Activated CD4-positive, alpha-beta T cell treated with anti-CD3 and anti-CD28 coated beads, Interleukin-2, amount 10 ng/mL, durations not matched to agents 24 days and 14 days (primary cell): ENCODE measurements around the gene HNRNPC. TPM values are rescaled to one million over a fixed set of nuclear protein-coding genes. Genes with fewer than 3 reads are reported as not detected.

Experiments
- DNase-seq: peaks from one replicate; pipeline ENCODE4 v3.0.0; 2022
- H3K27ac Mint-ChIP-seq: one replicate; pipeline ENCODE4 v1.8.0; 2022; ENCODE audit warnings: mild to moderate bottlenecking, mixed read lengths
- H3K27me3 Mint-ChIP-seq: one replicate; pipeline ENCODE4 v1.8.0; 2022; ENCODE audit warnings: mixed read lengths
- H3K36me3 Mint-ChIP-seq: one replicate; pipeline ENCODE4 v1.8.0; 2022; ENCODE audit warnings: low read depth, mild to moderate bottlenecking, mixed read lengths
- H3K4me1 Mint-ChIP-seq: one replicate; pipeline ENCODE4 v1.8.0; 2021; ENCODE audit warnings: mixed read lengths
- H3K4me3 Mint-ChIP-seq: one replicate; pipeline ENCODE4 v1.8.0; 2022; ENCODE audit warnings: mild to moderate bottlenecking, moderate library complexity, mixed read lengths
- H3K9me3 Mint-ChIP-seq: one replicate; pipeline ENCODE4 v1.8.0; 2021; ENCODE audit warnings: mixed read lengths
- intact Hi-C: fragments of 100-400 bp; cut with micrococcal nuclease; formaldehyde crosslinking; loops from one replicate; pipeline ENCODE4 v1.15.1; 2023
- total RNA-seq: library from RNA; stranded (reverse); gene quantifications from 2 replicates; pipeline ENCODE4 v1.2.3, GENCODE V29; 2022

Gene HNRNPC
- total RNA-seq, 1 donor from 2014 or later = 1,009 TPM

- Mint-ChIP-seq H3K27ac (no peak overlapping the region), H3K4me3 (no peak overlapping the region), H3K27me3 (no peaks in the 10 kb centered on the region), H3K9me3 (no peaks in the 10 kb centered on the region), H3K36me3 (peaks cover 72% of the 10 kb centered on the region), H3K4me1 (peaks cover 30% of the 10 kb centered on the region)
- intact Hi-C loops = no loop called here
- DNase-seq = no peak
Measured at GRCh38 chr14:21248739-21249411, 20.4 kb downstream of the HNRNPC start.

- H3K36me3 Mint-ChIP-seq = peaks cover 74% of the 10 kb centered on the region
- H3K4me1 Mint-ChIP-seq = peaks cover 30% of the 10 kb centered on the region
- no peak overlapping the region for H3K4me3 Mint-ChIP-seq
- H3K27me3 Mint-ChIP-seq = no peaks in the 10 kb centered on the region
- peak overlapping the region; percentile 20 for H3K27ac Mint-ChIP-seq
- no peak for DNase-seq
- intact Hi-C loops = no loop called here
- H3K9me3 Mint-ChIP-seq = no peaks in the 10 kb centered on the region
Measured at GRCh38 chr14:21248338-21248737, 20.9 kb downstream of the HNRNPC start.

GRCh38 chr14:21245813-21246212, 23.4 kb downstream of the HNRNPC start:
- Mint-ChIP-seq H3K36me3 (peaks cover 70% of the 10 kb centered on the region), H3K4me3 (no peak overlapping the region), H3K9me3 (no peaks in the 10 kb centered on the region), H3K4me1 (peaks cover 37% of the 10 kb centered on the region), H3K27ac (no peak overlapping the region), H3K27me3 (no peaks in the 10 kb centered on the region)
- no peak for DNase-seq
- intact Hi-C loops = no loop called here

- Mint-ChIP-seq H3K27ac (peak overlapping the region; percentile 29), H3K9me3 (no peaks in the 10 kb centered on the region), H3K4me1 (peaks cover 34% of the 10 kb centered on the region), H3K27me3 (no peaks in the 10 kb centered on the region), H3K36me3 (peaks cover 66% of the 10 kb centered on the region), H3K4me3 (no peak overlapping the region)
- intact Hi-C loops = no loop called here
- DNase-seq = no peak
Measured at GRCh38 chr14:21244544-21244943, 24.7 kb downstream of the HNRNPC start.

GRCh38 chr14:21241218-21241819, 27.9 kb downstream of the HNRNPC start:
- Mint-ChIP-seq H3K36me3 (peaks cover 66% of the 10 kb centered on the region), H3K4me1 (peaks cover 42% of the 10 kb centered on the region), H3K27me3 (no peaks in the 10 kb centered on the region), H3K27ac (peak overlapping the region; percentile 29), H3K9me3 (no peaks in the 10 kb centered on the region), H3K4me3 (no peak overlapping the region)
- no peak for DNase-seq
- intact Hi-C loops = loop anchor here (2.0 kb wide), 1 partner anchor 17 kb away; no protein-coding TSS in a partner anchor

- Mint-ChIP-seq H3K9me3 (no peaks in the 10 kb centered on the region), H3K27me3 (no peaks in the 10 kb centered on the region), H3K27ac (no peak overlapping the region), H3K4me3 (no peak overlapping the region), H3K36me3 (peaks cover 64% of the 10 kb centered on the region), H3K4me1 (peaks cover 41% of the 10 kb centered on the region)
- DNase-seq = no peak
- intact Hi-C loops = loop anchor here (2.0 kb wide), 1 partner anchor 18 kb away; no protein-coding TSS in a partner anchor
Measured at GRCh38 chr14:21240417-21240816, 28.8 kb downstream of the HNRNPC start.

- Mint-ChIP-seq H3K4me1 (peaks cover 47% of the 10 kb centered on the region), H3K9me3 (no peaks in the 10 kb centered on the region), H3K36me3 (peaks cover 66% of the 10 kb centered on the region), H3K4me3 (no peak overlapping the region), H3K27ac (peak overlapping the region; percentile 15), H3K27me3 (no peaks in the 10 kb centered on the region)
- DNase-seq = no peak
- intact Hi-C loops = loop anchor here (10.0 kb wide), 1 partner anchor 146 kb away; the partner anchor contains the start of gene SUPT16H
Measured at GRCh38 chr14:21238823-21239518, 30.3 kb downstream of the HNRNPC start.

- Mint-ChIP-seq H3K4me1 (peaks cover 52% of the 10 kb centered on the region), H3K9me3 (no peaks in the 10 kb centered on the region), H3K27me3 (no peaks in the 10 kb centered on the region), H3K27ac (peak overlapping the region; percentile 20), H3K4me3 (no peak overlapping the region), H3K36me3 (peaks cover 64% of the 10 kb centered on the region)
- DNase-seq = no peak
- intact Hi-C loops = loop anchor here (10.0 kb wide), 1 partner anchor 148 kb away; the partner anchor contains the start of gene SUPT16H
Measured at GRCh38 chr14:21236948-21237797, 32.1 kb downstream of the HNRNPC start.

- no peaks in the 10 kb centered on the region for H3K27me3 Mint-ChIP-seq
- H3K9me3 Mint-ChIP-seq = no peaks in the 10 kb centered on the region
- intact Hi-C loops = loop anchor here (10.0 kb wide), 1 partner anchor 151 kb away; the partner anchor contains the start of gene SUPT16H
- peaks cover 69% of the 10 kb centered on the region for H3K36me3 Mint-ChIP-seq
- DNase-seq = no peak
- peaks cover 70% of the 10 kb centered on the region for H3K4me1 Mint-ChIP-seq
- no peak overlapping the region for H3K27ac Mint-ChIP-seq
- peak overlapping the region; percentile 6 for H3K4me3 Mint-ChIP-seq
Measured at GRCh38 chr14:21234112-21234511, 35.1 kb downstream of the HNRNPC start.

GRCh38 chr14:21233457-21234076, 35.7 kb downstream of the HNRNPC start:
- H3K4me1 Mint-ChIP-seq = peaks cover 67% of the 10 kb centered on the region

GRCh38 chr14:21231020-21231652, 38.1 kb downstream of the HNRNPC start:
- intact Hi-C loops = loop anchor here (2.0 to 10.0 kb wide), 3 partner anchors 14 to 154 kb away; partner anchors contain the start of gene SUPT16H
- Mint-ChIP-seq H3K36me3 (peaks cover 74% of the 10 kb centered on the region), H3K9me3 (no peaks in the 10 kb centered on the region), H3K27me3 (no peaks in the 10 kb centered on the region), H3K4me1 (peaks cover 59% of the 10 kb centered on the region), H3K27ac (peak overlapping the region; percentile 89), H3K4me3 (peak overlapping the region; percentile 48)
- DNase-seq = peak; percentile 74

More at GRCh38 chr14:21233457-21234076, 35.7 kb downstream of the HNRNPC start:
- DNase-seq = no peak
- H3K4me3 Mint-ChIP-seq = peak overlapping the region; percentile 6
- H3K36me3 Mint-ChIP-seq = peaks cover 63% of the 10 kb centered on the region
- no peaks in the 10 kb centered on the region for H3K9me3 Mint-ChIP-seq
- intact Hi-C loops = loop anchor here (10.0 kb wide), 1 partner anchor 151 kb away; the partner anchor contains the start of gene SUPT16H
- H3K27me3 Mint-ChIP-seq = no peaks in the 10 kb centered on the region
- H3K27ac Mint-ChIP-seq = peak overlapping the region; percentile 4

- Mint-ChIP-seq H3K27me3 (no peaks in the 10 kb centered on the region), H3K9me3 (no peaks in the 10 kb centered on the region)
- intact Hi-C loops = loop anchor here (1.0 to 10.0 kb wide), 4 partner anchors 8 to 155 kb away; partner anchors contain the start of gene SUPT16H
Measured at GRCh38 chr14:21229821-21230220, 39.4 kb downstream of the HNRNPC start.

More at GRCh38 chr14:21229821-21230220, 39.4 kb downstream of the HNRNPC start:
- Mint-ChIP-seq H3K36me3 (peaks cover 74% of the 10 kb centered on the region), H3K4me1 (peaks cover 54% of the 10 kb centered on the region), H3K4me3 (peak overlapping the region; percentile 48), H3K27ac (peak overlapping the region; percentile 89)
- peak; percentile 69 for DNase-seq
